ENCODE measurements around the gene MAPRE3. TPM values are rescaled to one million over a fixed set of nuclear protein-coding genes. Genes with fewer than 3 reads are reported as not detected.

Gene MAPRE3
- total and polyA plus RNA-seq, 4 donors: 21.2 to 200 (median 115) TPM

- no CpG with 5 or more reads among the region's 3 CpGs for WGBS (ENCODE audit: insufficient coverage)
- H3K36me3 ChIP-seq (ENCODE audit: control insufficient read depth, insufficient read depth, low read length): no peaks in the 10 kb centered on the region
- no peaks in the 10 kb centered on the region for H3K9me3 ChIP-seq (ENCODE audit: control insufficient read depth, insufficient read depth, low read length)
- no peak for DNase-seq (ENCODE audit: low read depth in 4 of 6, low spot score in 6 of 6)
- peaks cover 3% of the 10 kb centered on the region for H3K27me3 ChIP-seq (ENCODE audit: control insufficient read depth, insufficient read depth, low read length)
- H3K4me1 ChIP-seq (ENCODE audit: control insufficient read depth, insufficient read depth, low read length): peaks cover 7% of the 10 kb centered on the region
- no peak overlapping the region for H3K4me3 ChIP-seq (ENCODE audit: low read depth, low read length)
- H3K27ac ChIP-seq (ENCODE audit: low read depth, low read length): no peak overlapping the region
These were observed 5.8 kb upstream of the MAPRE3 start for GRCh38 chr2:26964446-26965130.

GRCh38 chr2:26968001-26968400 lies 2.4 kb upstream of the MAPRE3 start:
- no peak for DNase-seq (ENCODE audit: low read depth in 4 of 6, low spot score in 6 of 6)
- Histone ChIP-seq H3K9me3 (ENCODE audit: control insufficient read depth, insufficient read depth, low read length) (no peaks in the 10 kb centered on the region), H3K4me1 (ENCODE audit: control insufficient read depth, insufficient read depth, low read length) (peaks cover 15% of the 10 kb centered on the region), H3K27ac (ENCODE audit: low read depth, low read length) (no peak overlapping the region), H3K27me3 (ENCODE audit: control insufficient read depth, insufficient read depth, low read length) (peaks cover 3% of the 10 kb centered on the region), H3K4me3 (ENCODE audit: low read depth, low read length) (no peak overlapping the region), H3K36me3 (ENCODE audit: control insufficient read depth, insufficient read depth, low read length) (no peaks in the 10 kb centered on the region)
- 56% methylated on average over 1 of the region's 3 CpGs for WGBS (ENCODE audit: insufficient coverage)

DNA sequence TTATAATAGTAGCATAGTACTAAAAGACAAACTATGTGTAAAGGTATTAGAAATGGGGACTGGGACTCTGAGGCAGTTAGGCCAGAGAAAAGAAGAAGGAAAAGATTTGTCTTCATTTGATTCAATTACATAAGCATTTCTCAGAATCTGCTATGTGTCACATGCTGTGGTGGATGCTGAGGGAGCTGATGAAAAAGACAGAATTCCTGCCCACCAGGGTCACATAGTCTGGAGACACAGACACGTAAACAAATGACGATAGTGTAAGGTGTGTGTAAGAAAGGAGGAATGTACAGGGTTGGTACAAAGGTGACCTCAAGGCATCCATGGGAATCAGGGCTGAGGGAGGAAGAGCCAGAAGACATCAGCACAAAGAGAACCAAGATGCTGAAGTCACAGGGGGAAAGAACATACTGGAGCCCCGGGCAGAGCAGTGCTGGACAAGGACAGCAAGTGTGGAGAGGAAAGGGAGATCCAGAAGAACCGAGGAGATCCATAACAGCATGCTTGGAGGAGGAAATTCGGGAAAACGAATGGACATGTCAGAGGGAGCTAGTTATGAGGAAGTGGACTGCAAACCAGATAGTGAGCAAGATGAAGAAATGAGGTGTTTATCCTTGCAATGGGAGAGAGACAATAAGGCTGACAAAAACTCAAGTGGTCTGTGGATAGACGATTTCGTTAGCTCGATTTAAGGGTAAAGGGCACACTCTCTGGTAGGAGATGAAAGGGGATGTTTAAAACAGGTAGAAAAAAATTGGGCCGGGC lies 1.2 kb upstream of the MAPRE3 start:
- Histone ChIP-seq H3K9me3 (ENCODE audit: control insufficient read depth, insufficient read depth, low read length) (no peaks in the 10 kb centered on the region), H3K4me1 (ENCODE audit: control insufficient read depth, insufficient read depth, low read length) (peaks cover 15% of the 10 kb centered on the region), H3K4me3 (ENCODE audit: low read depth, low read length) (no peak overlapping the region), H3K36me3 (ENCODE audit: control insufficient read depth, insufficient read depth, low read length) (no peaks in the 10 kb centered on the region), H3K27me3 (ENCODE audit: control insufficient read depth, insufficient read depth, low read length) (peaks cover 3% of the 10 kb centered on the region), H3K27ac (ENCODE audit: low read depth, low read length) (no peak overlapping the region)
- no peak for DNase-seq (ENCODE audit: low read depth in 4 of 6, low spot score in 6 of 6)
- 90% methylated on average over 9 of the region's 10 CpGs for WGBS (ENCODE audit: insufficient coverage)

DNA sequence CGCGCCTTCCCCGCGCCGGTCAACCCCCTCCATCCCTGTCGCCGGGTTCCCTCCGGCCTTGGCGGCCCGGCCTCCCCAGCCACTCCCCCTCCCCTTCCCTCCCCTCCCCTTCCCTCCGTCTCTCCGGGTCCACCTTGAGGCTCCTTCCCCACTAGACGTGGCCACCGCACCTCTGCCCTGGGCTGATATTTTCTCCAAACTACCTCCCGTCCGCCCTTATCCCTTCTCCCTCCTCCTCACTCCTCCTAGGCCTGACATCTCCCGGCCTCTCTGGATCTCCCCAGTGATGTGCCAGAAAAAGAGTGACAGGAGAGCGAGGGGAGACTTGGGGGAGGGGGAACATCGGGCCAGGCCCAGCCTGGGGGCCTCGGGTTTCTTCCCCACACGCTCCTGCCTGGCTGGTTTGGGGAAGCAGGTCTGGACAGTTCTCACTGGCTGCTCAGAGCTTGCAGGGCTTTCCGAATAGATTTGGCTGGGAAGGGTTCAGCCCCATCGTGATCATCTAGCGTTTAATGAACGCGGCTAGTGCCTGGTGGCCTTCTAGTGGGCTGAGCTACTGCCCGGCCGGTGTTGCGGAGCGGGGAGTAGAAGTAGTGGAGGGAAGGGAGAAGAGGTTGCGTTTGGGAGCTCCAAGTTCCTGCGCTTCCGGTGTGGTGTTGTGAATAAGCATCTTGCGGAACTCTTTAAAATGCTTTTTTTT lies 641 bp downstream of the MAPRE3 start:
- Histone ChIP-seq H3K27ac (ENCODE audit: low read depth, low read length) (peak overlapping the region; percentile 37), H3K4me1 (ENCODE audit: control insufficient read depth, insufficient read depth, low read length) (peaks cover 15% of the 10 kb centered on the region), H3K36me3 (ENCODE audit: control insufficient read depth, insufficient read depth, low read length) (no peaks in the 10 kb centered on the region), H3K27me3 (ENCODE audit: control insufficient read depth, insufficient read depth, low read length) (peaks cover 3% of the 10 kb centered on the region), H3K4me3 (ENCODE audit: low read depth, low read length) (peak overlapping the region; percentile 68), H3K9me3 (ENCODE audit: control insufficient read depth, insufficient read depth, low read length) (no peaks in the 10 kb centered on the region)
- WGBS (ENCODE audit: insufficient coverage): 0% methylated on average over 30 of the region's 34 CpGs
- DNase-seq (ENCODE audit: low read depth in 4 of 6, low spot score in 6 of 6): peak in 3 of 6 donors; percentile 29 to 58 (median 52)

DNA sequence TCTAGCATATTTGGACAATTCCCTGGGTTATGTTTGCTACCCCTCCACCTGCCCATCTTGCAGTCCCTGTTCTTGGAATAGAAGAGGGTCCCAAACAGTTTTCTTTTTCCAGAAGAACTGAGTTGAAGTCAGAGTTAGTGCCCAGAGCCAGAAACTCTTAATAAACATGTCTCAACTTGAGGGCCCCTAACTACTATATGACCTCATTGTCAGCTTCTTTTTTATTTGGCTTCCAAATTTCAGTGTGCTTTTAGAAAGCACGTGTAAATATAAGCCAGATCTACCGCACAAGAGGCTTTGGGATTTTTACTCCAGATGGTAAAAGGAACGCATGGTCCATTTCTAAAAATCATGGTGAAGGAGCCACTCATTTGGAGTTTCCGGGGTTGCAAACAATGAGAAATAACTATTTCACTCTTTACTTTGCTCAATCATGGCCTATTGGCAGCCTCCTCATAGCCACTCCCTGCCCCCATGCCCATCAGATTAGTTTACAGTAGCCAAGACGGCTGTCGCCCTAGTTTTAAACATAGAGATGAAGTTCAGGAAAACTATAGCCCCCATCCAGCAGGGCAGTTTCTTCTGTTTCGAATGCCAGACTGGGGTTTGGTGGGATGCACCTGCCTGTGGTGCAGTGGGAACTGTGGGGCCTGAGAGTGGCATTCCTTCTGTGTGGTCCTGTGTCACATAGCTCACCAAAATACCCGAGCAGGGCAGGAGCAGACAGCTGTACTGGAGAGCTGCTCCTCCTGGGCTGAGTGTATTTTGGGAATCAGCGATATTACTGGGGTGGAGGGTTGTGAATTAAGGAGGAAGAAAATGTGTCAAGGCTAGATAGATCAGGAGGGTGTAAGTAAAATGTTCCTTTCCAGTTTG lies 1.7 kb downstream of the MAPRE3 start:
- peak overlapping the region; percentile 68 for H3K4me3 ChIP-seq (ENCODE audit: low read depth, low read length)
- no peak for DNase-seq (ENCODE audit: low read depth in 4 of 6, low spot score in 6 of 6)
- H3K27ac ChIP-seq (ENCODE audit: low read depth, low read length): no peak overlapping the region
- H3K9me3 ChIP-seq (ENCODE audit: control insufficient read depth, insufficient read depth, low read length): no peaks in the 10 kb centered on the region
- H3K27me3 ChIP-seq (ENCODE audit: control insufficient read depth, insufficient read depth, low read length): peaks cover 3% of the 10 kb centered on the region
- H3K4me1 ChIP-seq (ENCODE audit: control insufficient read depth, insufficient read depth, low read length): peaks cover 15% of the 10 kb centered on the region
- WGBS (ENCODE audit: insufficient coverage): 64% methylated on average over 7 of the region's 9 CpGs
- H3K36me3 ChIP-seq (ENCODE audit: control insufficient read depth, insufficient read depth, low read length): no peaks in the 10 kb centered on the region

GRCh38 chr2:26974352-26974751 lies 3.9 kb downstream of the MAPRE3 start:
- Histone ChIP-seq H3K27me3 (ENCODE audit: control insufficient read depth, insufficient read depth, low read length) (no peaks in the 10 kb centered on the region), H3K9me3 (ENCODE audit: control insufficient read depth, insufficient read depth, low read length) (no peaks in the 10 kb centered on the region), H3K4me1 (ENCODE audit: control insufficient read depth, insufficient read depth, low read length) (peaks cover 15% of the 10 kb centered on the region), H3K4me3 (ENCODE audit: low read depth, low read length) (no peak overlapping the region), H3K27ac (ENCODE audit: low read depth, low read length) (no peak overlapping the region), H3K36me3 (ENCODE audit: control insufficient read depth, insufficient read depth, low read length) (no peaks in the 10 kb centered on the region)
- 92% methylated on average over 2 of the region's 5 CpGs for WGBS (ENCODE audit: insufficient coverage)
- no peak for DNase-seq (ENCODE audit: low read depth in 4 of 6, low spot score in 6 of 6)

DNA sequence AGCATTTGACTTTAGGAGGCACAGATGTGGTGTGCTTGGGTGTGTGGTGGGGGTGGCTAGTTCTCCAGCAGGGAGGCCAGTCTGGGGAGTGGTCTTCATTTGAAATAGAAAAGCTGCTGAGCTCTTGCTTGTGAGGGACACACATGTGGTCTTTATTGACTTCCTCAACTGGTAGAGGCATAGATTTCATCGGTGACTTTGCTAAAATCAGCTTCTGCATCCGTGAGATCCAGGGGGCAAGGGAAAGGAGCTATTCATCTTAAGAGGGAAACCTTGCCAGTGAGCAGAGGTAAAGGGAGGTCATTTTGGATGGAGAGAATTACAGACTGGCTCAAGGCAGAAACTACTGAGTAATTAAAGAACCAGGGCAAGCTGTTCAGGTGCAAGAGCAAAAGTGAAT lies 4.7 kb downstream of the MAPRE3 start:
- no peak overlapping the region for H3K4me3 ChIP-seq (ENCODE audit: low read depth, low read length)
- DNase-seq (ENCODE audit: low read depth in 4 of 6, low spot score in 6 of 6): no peak
- H3K4me1 ChIP-seq (ENCODE audit: control insufficient read depth, insufficient read depth, low read length): peaks cover 11% of the 10 kb centered on the region
- no peaks in the 10 kb centered on the region for H3K36me3 ChIP-seq (ENCODE audit: control insufficient read depth, insufficient read depth, low read length)
- H3K27me3 ChIP-seq (ENCODE audit: control insufficient read depth, insufficient read depth, low read length): no peaks in the 10 kb centered on the region
- WGBS (ENCODE audit: insufficient coverage): 24% methylated on average over 2 of the region's 2 CpGs
- no peak overlapping the region for H3K27ac ChIP-seq (ENCODE audit: low read depth, low read length)
- H3K9me3 ChIP-seq (ENCODE audit: control insufficient read depth, insufficient read depth, low read length): no peaks in the 10 kb centered on the region

DNA sequence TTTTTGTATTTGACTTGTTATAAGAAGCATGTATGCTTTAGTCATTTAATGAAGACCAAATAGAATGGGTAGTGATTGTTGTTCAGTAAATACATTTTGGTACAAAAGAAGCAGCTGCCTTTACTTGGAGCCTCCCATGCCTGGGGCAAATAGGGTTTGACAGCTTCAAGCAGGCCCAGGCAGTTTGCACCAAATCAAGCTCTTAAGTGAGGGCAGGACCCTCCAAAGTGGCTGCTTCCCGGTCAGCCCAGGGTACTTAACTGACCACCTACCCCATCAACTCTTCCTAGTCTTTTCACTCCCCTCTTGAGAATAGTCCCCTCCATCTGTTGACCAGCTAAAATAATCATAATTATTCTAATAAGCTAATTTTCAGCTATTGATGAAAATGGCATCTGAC lies 5.2 kb downstream of the MAPRE3 start:
- no peak overlapping the region for H3K27ac ChIP-seq (ENCODE audit: low read depth, low read length)
- H3K4me1 ChIP-seq (ENCODE audit: control insufficient read depth, insufficient read depth, low read length): peaks cover 11% of the 10 kb centered on the region
- 33% methylated on average over 1 of the region's 1 CpG for WGBS (ENCODE audit: insufficient coverage)
- no peak overlapping the region for H3K4me3 ChIP-seq (ENCODE audit: low read depth, low read length)
- no peak for DNase-seq (ENCODE audit: low read depth in 4 of 6, low spot score in 6 of 6)
- no peaks in the 10 kb centered on the region for H3K9me3 ChIP-seq (ENCODE audit: control insufficient read depth, insufficient read depth, low read length)
- H3K27me3 ChIP-seq (ENCODE audit: control insufficient read depth, insufficient read depth, low read length): no peaks in the 10 kb centered on the region
- H3K36me3 ChIP-seq (ENCODE audit: control insufficient read depth, insufficient read depth, low read length): no peaks in the 10 kb centered on the region

DNA sequence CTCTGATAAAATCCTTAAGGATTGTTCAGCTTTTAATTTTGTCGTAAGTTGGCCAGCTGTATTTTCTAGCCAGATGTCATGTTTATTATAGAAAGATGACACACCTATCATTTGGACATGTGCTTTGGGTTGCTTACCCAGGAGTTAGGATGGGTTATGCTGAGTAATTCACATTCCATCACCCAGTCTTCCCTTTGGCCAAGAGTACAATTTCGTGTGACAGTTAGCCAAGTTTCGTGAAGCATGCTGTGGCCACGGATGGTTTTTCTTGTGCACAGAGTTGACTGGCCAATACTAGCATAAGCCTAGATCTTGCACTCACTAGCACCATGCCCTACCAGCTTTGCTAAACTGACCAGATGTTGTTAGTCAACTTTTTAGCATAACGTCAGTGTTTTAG lies 5.8 kb downstream of the MAPRE3 start:
- no peak overlapping the region for H3K4me3 ChIP-seq (ENCODE audit: low read depth, low read length)
- H3K27ac ChIP-seq (ENCODE audit: low read depth, low read length): no peak overlapping the region
- no peaks in the 10 kb centered on the region for H3K36me3 ChIP-seq (ENCODE audit: control insufficient read depth, insufficient read depth, low read length)
- WGBS (ENCODE audit: insufficient coverage): no CpG with 5 or more reads among the region's 5 CpGs
- peaks cover 9% of the 10 kb centered on the region for H3K4me1 ChIP-seq (ENCODE audit: control insufficient read depth, insufficient read depth, low read length)
- no peaks in the 10 kb centered on the region for H3K9me3 ChIP-seq (ENCODE audit: control insufficient read depth, insufficient read depth, low read length)
- H3K27me3 ChIP-seq (ENCODE audit: control insufficient read depth, insufficient read depth, low read length): no peaks in the 10 kb centered on the region
- DNase-seq (ENCODE audit: low read depth in 4 of 6, low spot score in 6 of 6): no peak

Measured in spinal cord (tissue), 10 donors.